HG03378 (cell line): ENCODE measurements around the gene NDUFB6.
"Not testable (repeated sequence)": the region's sequence is repeated elsewhere in the genome, so short reads cannot be mapped to it uniquely, and the experiment has no call there.

Experiments used
- ATAC-seq: cut with Tn5 transposase; IDR thresholded peaks from one replicate; pipeline ENCODE4 v1.9.1; 2021; ENCODE audit warnings: mild to moderate bottlenecking, moderate library complexity; ENCODE audit not compliant: unreplicated experiment

The NDUFB6 gene

GRCh38 chr9:32524892-32525708 is 47.9 kb downstream of the NDUFB6 start:
- ATAC-seq = no peak

GRCh38 chr9:32524558-32524891 is 48.4 kb downstream of the NDUFB6 start:
- not testable (repeated sequence) for ATAC-seq

GRCh38 chr9:32523910-32524309 is 49.0 kb downstream of the NDUFB6 start:
- ATAC-seq = no peak

- ATAC-seq = no peak
These were observed 54.7 kb downstream of the NDUFB6 start for GRCh38 chr9:32518276-32518675.

GRCh38 chr9:32516241-32516640 is 56.7 kb downstream of the NDUFB6 start:
- no peak for ATAC-seq

GRCh38 chr9:32508728-32509127 is 64.2 kb downstream of the NDUFB6 start:
- ATAC-seq = no peak

GRCh38 chr9:32503008-32503407 is 70.0 kb downstream of the NDUFB6 start:
- no peak for ATAC-seq
